ENCODE data around the gene PACS1. TPM values are rescaled to one million over a fixed set of nuclear protein-coding genes. Genes with fewer than 3 reads are reported as not detected.

The PACS1 gene
- total RNA-seq, 1 experiment from 2014 or later, result 41.1 TPM

DNA sequence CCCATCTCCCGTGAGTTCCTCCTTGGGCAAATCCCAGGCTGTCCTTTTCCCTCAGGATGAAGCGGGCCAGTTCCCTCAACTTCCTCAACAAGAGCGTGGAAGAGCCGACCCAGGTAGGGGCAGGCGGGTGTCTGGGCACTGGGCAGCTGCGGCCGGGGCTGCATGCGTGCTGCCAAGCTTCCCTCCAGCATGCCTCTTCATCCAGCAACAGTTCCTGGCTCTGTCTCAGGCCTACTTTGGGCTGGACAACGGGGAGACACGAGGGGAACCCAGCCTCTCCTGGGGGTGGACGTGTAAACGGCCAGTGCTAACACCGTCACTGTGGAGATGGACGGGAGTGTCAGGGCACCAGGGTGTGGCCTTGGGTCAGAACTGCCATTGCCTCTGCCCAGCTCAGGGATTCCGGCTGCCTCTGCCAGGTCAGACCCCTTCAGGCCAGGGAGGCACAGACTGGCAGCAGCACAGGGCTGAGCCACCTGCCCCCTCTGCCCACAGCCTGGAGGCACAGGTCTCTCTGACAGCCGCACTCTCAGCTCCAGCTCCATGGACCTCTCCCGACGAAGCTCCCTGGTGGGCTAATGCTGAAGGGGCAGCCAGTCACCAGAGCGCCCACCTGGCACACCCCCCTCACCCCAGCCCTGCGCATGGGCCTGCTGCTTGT is 196.4 kb downstream of the PACS1 start:
- Histone ChIP-seq H3K9me2 (ENCODE audit: insufficient read depth) (no peaks in the 10 kb centered on the region), H3K27ac (ENCODE audit: low read depth, low read length) (peak overlapping the region; percentile 69; the same call in 1 of the 2 replicates), H3K36me3 (ENCODE audit: control insufficient read depth in 1 of 2, insufficient read depth in 2 of 2, low read length in 2 of 2) (peaks cover 9 to 12% of the 10 kb centered on the region in 2 experiments; a peak in 3 of 4 replicates), H3K4me3 (replicated peaks in 1 of 2; ENCODE audit: low read depth in 1 of 2, low read length in 2 of 2) (peak overlapping the region; percentile 93 to 99), H3K9me3 (ENCODE audit: control insufficient read depth in 1 of 2, insufficient read depth in 1 of 2, low read depth in 1 of 2, low read length in 2 of 2) (no peaks in the 10 kb centered on the region), H3K27me3 (ENCODE audit: insufficient read depth, low read length) (no peaks in the 10 kb centered on the region), H2AFZ (ENCODE audit: low read depth, low read length, poor library complexity, severe bottlenecking) (no peak overlapping the region), H3K9ac (ENCODE audit: low read length) (peak overlapping the region; percentile 85), H4K20me1 (ENCODE audit: insufficient read depth) (no peaks in the 10 kb centered on the region), H3K4me2 (ENCODE audit: low read length) (peak overlapping the region; percentile 70), H3K4me1 (ENCODE audit: control insufficient read depth in 1 of 2, insufficient read depth in 2 of 2, low read length in 2 of 2) (peaks cover 6 to 26% of the 10 kb centered on the region in 2 experiments), H3K79me2 (ENCODE audit: insufficient read depth, low read length) (peaks cover 24% of the 10 kb centered on the region)
- ATAC-seq, result no peak
- no peak for DNase-seq (ENCODE audit: low read depth, low spot score)
- RAD21 ChIA-PET (ENCODE audit: low non-redundant PET in 1 of 2, low total read pairs in 2 of 2, uncharacterized antibody in 2 of 2, unreplicated experiment in 2 of 2), result no interaction called here
- TF ChIP-seq ZFX (IDR thresholded peaks at IDR 0.05) (no peak), ELF1 (IDR thresholded peaks at IDR 0.05; ENCODE audit: borderline replicate concordance, low read depth) (no peak), POLR2A (IDR thresholded peaks at IDR 0.05; ENCODE audit: borderline replicate concordance, extremely low read depth, insufficient read depth, insufficient read length) (no peak), FOSL1 (IDR thresholded peaks at IDR 0.05; ENCODE audit: low read depth) (no peak)
- TF ChIP-seq, protein P1, sequence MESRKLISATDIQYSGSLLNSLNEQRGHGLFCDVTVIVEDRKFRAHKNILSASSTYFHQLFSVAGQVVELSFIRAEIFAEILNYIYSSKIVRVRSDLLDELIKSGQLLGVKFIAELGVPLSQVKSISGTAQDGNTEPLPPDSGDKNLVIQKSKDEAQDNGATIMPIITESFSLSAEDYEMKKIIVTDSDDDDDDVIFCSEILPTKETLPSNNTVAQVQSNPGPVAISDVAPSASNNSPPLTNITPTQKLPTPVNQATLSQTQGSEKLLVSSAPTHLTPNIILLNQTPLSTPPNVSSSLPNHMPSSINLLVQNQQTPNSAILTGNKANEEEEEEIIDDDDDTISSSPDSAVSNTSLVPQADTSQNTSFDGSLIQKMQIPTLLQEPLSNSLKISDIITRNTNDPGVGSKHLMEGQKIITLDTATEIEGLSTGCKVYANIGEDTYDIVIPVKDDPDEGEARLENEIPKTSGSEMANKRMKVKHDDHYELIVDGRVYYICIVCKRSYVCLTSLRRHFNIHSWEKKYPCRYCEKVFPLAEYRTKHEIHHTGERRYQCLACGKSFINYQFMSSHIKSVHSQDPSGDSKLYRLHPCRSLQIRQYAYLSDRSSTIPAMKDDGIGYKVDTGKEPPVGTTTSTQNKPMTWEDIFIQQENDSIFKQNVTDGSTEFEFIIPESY (IDR thresholded peaks at IDR 0.05; ENCODE audit: extremely low read depth, insufficient replicate concordance, low read length), result no peak
- CTCF ChIA-PET, result interaction anchor here (2.6 kb wide), 1 partner anchor 23 kb away, joined by 8 read pairs; the partner anchor contains the start of gene YIF1A
- intact Hi-C loops (cut with micrococcal nuclease), result no loop called here
- POLR2A ChIA-PET, result interaction anchor here (1.9 to 2.3 kb wide), 2 partner anchors 12 to 46 kb away, joined by 6 to 18 read pairs; no protein-coding TSS in a partner anchor
- BruUV-seq (replicated peaks), result no TSS peak

DNA sequence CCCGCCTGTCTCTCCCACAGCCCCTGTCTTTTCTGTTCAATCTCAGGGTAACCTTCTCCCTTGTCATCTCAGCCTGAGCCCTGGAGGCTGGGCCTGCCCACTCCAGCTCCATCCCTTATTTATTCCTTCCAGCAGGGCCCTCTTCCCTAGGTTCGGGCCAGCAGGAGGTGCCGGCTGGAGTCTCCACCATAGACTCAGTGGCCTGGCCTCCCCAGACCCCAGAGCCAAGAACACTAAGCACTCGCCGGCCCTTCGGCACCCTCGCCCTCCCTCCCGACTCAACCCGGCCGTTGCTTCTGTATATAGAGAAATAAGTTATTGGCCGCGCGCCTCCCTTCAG is 196.9 kb downstream of the PACS1 start:
- Histone ChIP-seq H3K27me3 (ENCODE audit: insufficient read depth, low read length) (no peaks in the 10 kb centered on the region), H2AFZ (ENCODE audit: low read depth, low read length, poor library complexity, severe bottlenecking) (no peak overlapping the region), H3K4me2 (ENCODE audit: low read length) (peak overlapping the region; percentile 70), H3K4me1 (ENCODE audit: control insufficient read depth in 1 of 2, insufficient read depth in 2 of 2, low read length in 2 of 2) (peaks cover 6 to 26% of the 10 kb centered on the region in 2 experiments), H3K27ac (ENCODE audit: low read depth, low read length) (peak overlapping the region; percentile 69), H3K79me2 (ENCODE audit: insufficient read depth, low read length) (peaks cover 29% of the 10 kb centered on the region), H4K20me1 (ENCODE audit: insufficient read depth) (no peaks in the 10 kb centered on the region), H3K4me3 (replicated peaks in 1 of 2; ENCODE audit: low read depth in 1 of 2, low read length in 2 of 2) (peak overlapping the region; percentile 93 to 99), H3K9me2 (ENCODE audit: insufficient read depth) (no peaks in the 10 kb centered on the region), H3K9me3 (ENCODE audit: control insufficient read depth in 1 of 2, insufficient read depth in 1 of 2, low read depth in 1 of 2, low read length in 2 of 2) (no peaks in the 10 kb centered on the region), H3K36me3 (ENCODE audit: control insufficient read depth in 1 of 2, insufficient read depth in 2 of 2, low read length in 2 of 2) (peaks cover 10 to 14% of the 10 kb centered on the region in 2 experiments), H3K9ac (ENCODE audit: low read length) (peak overlapping the region; percentile 85)
- DNase-seq (ENCODE audit: low read depth, low spot score), result no peak
- peak; percentile 26 for ATAC-seq
- BruUV-seq (replicated peaks), result no TSS peak
- RAD21 ChIA-PET (ENCODE audit: low non-redundant PET in 1 of 2, low total read pairs in 2 of 2, uncharacterized antibody in 2 of 2, unreplicated experiment in 2 of 2), result no interaction called here
- no peak for TF ChIP-seq RAD21 (IDR thresholded peaks at IDR 0.05; ENCODE audit: low read depth)
- no peak for TF ChIP-seq ELF1 (IDR thresholded peaks at IDR 0.05; ENCODE audit: borderline replicate concordance, low read depth)
- TF ChIP-seq POLR2AphosphoS5 (IDR thresholded peaks at IDR 0.05; ENCODE audit: low read depth, low read length), result no peak
- intact Hi-C loops (cut with micrococcal nuclease), result no loop called here
- POLR2A ChIA-PET, result interaction anchor here (0.6 to 2.3 kb wide), 5 partner anchors 12 to 131 kb away, joined by 3 to 18 read pairs (median 6); partner anchors contain the start of gene YIF1A
- CTCF ChIA-PET, result interaction anchor here (0.5 to 2.6 kb wide), 4 partner anchors 11 to 46 kb away, joined by 3 to 9 read pairs (median 8); partner anchors contain the start of gene YIF1A

Data from HCT116 (cell line).